H1 (cell line): Measurements from ENCODE around the gene ERI3. TPM values are rescaled to one million over a fixed set of nuclear protein-coding genes. Genes with fewer than 3 reads are reported as not detected.

Experiments
- RAD21 ChIP-seq, 2 experiments: IDR thresholded peaks in 1 of 2; conservative IDR thresholded peaks in 1 of 2; 2 replicates each; pipeline ENCODE4 v1.6.1; 2011; ENCODE audit warnings: low read depth in 2 of 2, low read length in 2 of 2, improper control_type of control experiment in 1 of 2, inconsistent platforms in 1 of 2, mild to moderate bottlenecking in 1 of 2, moderate library complexity in 1 of 2
- SIRT6 ChIP-seq: IDR thresholded peaks from one replicate; pipeline ENCODE4 v1.7.1; 2012; ENCODE audit warnings: low read length, inconsistent platforms
- SP4 ChIP-seq: IDR thresholded peaks from 2 replicates; pipeline ENCODE4 v1.6.1; 2012; ENCODE audit warnings: low read length, inconsistent platforms
- polyA plus RNA-seq, 7 experiments: library from polyadenylated mRNA; depleted of rRNA in 3 of 7; stranded (reverse) in 5 of 7; unstranded in 2 of 7; fragments of >200 nt in 5 of 7; fragments of 200-250 nt in 2 of 7; gene quantifications; 1 replicate in 5 of 7; 2 replicates in 1 of 7; 4 replicates in 1 of 7; pipeline versions ENCODE4 v1.2.1 to v1.2.3, GENCODE V29; 2011 to 2013; ENCODE audit warnings: missing spikeins in 2 of 7, mixed read lengths in 2 of 7
- total RNA-seq: library from RNA; stranded (reverse); fragmentation: NEBNext Ultra II Directional; extraction: Animal tissue kit (Norgen Biotek cat#: 25700); gene quantifications from 2 replicates; pipeline ENCODE4 v1.2.1, GENCODE V29; 2021

Gene ERI3
- total and polyA plus RNA-seq, 2 of the 8 experiments (the other 6 are each of a cell fraction or from before 2014, with no cell fraction given) = 81.1 to 199 TPM

DNA sequence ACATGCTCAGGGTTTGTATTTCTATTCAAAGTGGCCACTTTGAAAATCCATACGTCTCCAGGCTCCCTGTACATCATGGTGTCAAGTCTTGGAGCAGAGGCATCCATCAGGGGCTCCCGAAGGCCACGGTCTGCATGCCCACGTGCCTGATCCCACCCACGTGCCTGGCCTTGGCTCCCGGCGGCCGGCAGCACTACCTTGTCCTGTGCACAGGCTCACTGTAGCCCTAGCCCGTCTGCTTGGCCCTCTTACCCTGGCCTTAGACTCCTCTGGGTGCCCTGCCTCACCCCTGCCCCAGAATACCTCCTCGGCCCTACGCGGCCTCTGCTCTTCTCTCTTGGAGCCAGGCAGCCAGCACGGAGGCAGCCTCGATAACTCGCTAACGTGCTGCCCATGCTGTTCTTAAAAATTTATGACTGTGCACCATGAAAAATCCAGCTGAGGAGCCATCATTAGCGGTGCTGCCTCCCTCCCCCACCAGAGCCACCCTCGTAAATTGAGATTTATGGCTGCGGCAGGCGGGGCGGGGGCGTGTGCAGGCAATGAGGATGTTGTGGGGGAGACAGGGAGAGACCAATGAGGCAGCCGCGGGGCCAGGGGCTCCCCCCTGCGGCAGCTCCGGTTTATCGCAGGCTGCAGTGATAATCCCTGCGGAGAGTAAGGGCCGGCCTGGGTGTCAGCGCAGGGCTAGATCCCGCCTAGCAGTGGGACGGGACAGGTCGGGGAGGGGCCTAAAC lies 117.2 kb downstream of the ERI3 start (continued):
- TF ChIP-seq SIRT6 (no peak), SP4 (0 out of 2 replicates have a peak, but pooled peaks have one; percentile 50), RAD21 (IDR thresholded peaks at IDR 0.05 in 1 of 2, conservative IDR thresholded peaks at IDR 0.05 in 1 of 2; ENCODE audit: low read depth in 2 of 2, low read length in 2 of 2) (peak; percentile 58 to 60)
